Prostate gland (tissue), 2 donors: ENCODE measurements around the gene CALML3.

Experiments
- CTCF ChIP-seq, 4 experiments: fragments of 200-600 bp in 2 of 4; fragments of 450-650 bp in 2 of 4; sonication (generic) in 2 of 4; IDR thresholded peaks; 1 replicate in 3 of 4; 2 replicates in 1 of 4; pipeline ENCODE4 v1.5.1; 2016 to 2019; ENCODE audit warnings: antibody characterized with exemption in 4 of 4, mild to moderate bottlenecking in 2 of 4, moderate library complexity in 2 of 4
- POLR2AphosphoS5 ChIP-seq: sonication (generic); formaldehyde crosslinking; IDR thresholded peaks from one replicate; pipeline ENCODE4 v1.6.1; 2017; ENCODE audit warnings: antibody characterized with exemption

- TF ChIP-seq CTCF (IDR thresholded peaks at IDR 0.05) (no peak), POLR2AphosphoS5 (no peak)
Measured at GRCh38 chr10:5567477-5567876, 42.7 kb downstream of the CALML3 start.
